IMR-90 (cell line): ENCODE results near the gene TEAD1. TPM values are rescaled to one million over a fixed set of nuclear protein-coding genes. Genes with fewer than 3 reads are reported as not detected.

Source experiments
- ATAC-seq: fragments of 200-7000 bp; cut with Tn5 transposase; 2 replicates; pipeline ENCODE4 v1.9.1; 2020; ENCODE audit warnings: low read depth, mild to moderate bottlenecking, moderate library complexity
- BruUV-seq: library from RNA; stranded (reverse); fragments of 400-500 nt; replicated peaks from 2 replicates; lab custom pipeline; 2021; lab: Mats Ljungman, UMichigan
- CTCF ChIA-PET: fragments of 300-600 bp; formaldehyde crosslinking; extraction: SDS; loops from one replicate; lab custom pipeline; 2021; ENCODE audit warnings: antibody characterized with exemption; lab: Yijun Ruan, JAX
- POLR2A ChIA-PET: fragments of 300-600 bp; sonication (Branson Sonifier 250); formaldehyde crosslinking; loops from one replicate; lab custom pipeline; 2022; ENCODE audit warnings: antibody characterized with exemption; ENCODE audit not compliant: unreplicated experiment; lab: Charles Lee
- DNase-seq: peaks from one replicate; pipeline ENCODE4 v3.0.0; 2013
- H2AFZ ChIP-seq: replicated peaks from 2 replicates; pipeline ENCODE3; 2013; ENCODE audit warnings: low read length, mild to moderate bottlenecking; ENCODE audit not compliant: poor library complexity
- H2AK5ac ChIP-seq: 2 replicates; pipeline ENCODE4 v1.6.1; 2013; ENCODE audit warnings: low read depth, low read length, inconsistent platforms
- H2AK9ac ChIP-seq: replicated peaks from 2 replicates; pipeline ENCODE3; 2013; ENCODE audit warnings: mild to moderate bottlenecking, low read depth, low read length, moderate library complexity; ENCODE audit not compliant: poor library complexity
- H2BK120ac ChIP-seq: 2 replicates; pipeline ENCODE4 v1.6.1; 2013; ENCODE audit warnings: low read depth, low read length, inconsistent platforms
- H2BK15ac ChIP-seq: 3 replicates; pipeline ENCODE4 v1.6.1; 2013; ENCODE audit warnings: low read depth, low read length, inconsistent platforms
- H2BK20ac ChIP-seq: 2 replicates; pipeline ENCODE4 v1.6.1; 2013; ENCODE audit warnings: low read depth, mild to moderate bottlenecking, inconsistent platforms, low read length, moderate library complexity
- H2BK5ac ChIP-seq: 2 replicates; pipeline ENCODE4 v1.6.1; 2013; ENCODE audit warnings: mild to moderate bottlenecking, low read depth, low read length, inconsistent platforms; ENCODE audit not compliant: poor library complexity, severe bottlenecking
- H3K14ac ChIP-seq: replicated peaks from 2 replicates; pipeline ENCODE4 v1.6.1; 2013; ENCODE audit warnings: low read depth, low read length, inconsistent platforms
- H3K18ac ChIP-seq: 2 replicates; pipeline ENCODE4 v1.6.1; 2013; ENCODE audit warnings: low read depth, low read length, control low read depth
- H3K23ac ChIP-seq: 2 replicates; pipeline ENCODE4 v1.6.1; 2013; ENCODE audit warnings: low read depth, low read length, inconsistent platforms
- H3K27ac ChIP-seq: 2 replicates; pipeline ENCODE4 v1.5.1; 2013; ENCODE audit warnings: mild to moderate bottlenecking, control low read depth, low read length; ENCODE audit not compliant: insufficient read depth
- H3K27me3 ChIP-seq: 2 replicates; pipeline ENCODE4 v1.6.1; 2013; ENCODE audit warnings: low read length; ENCODE audit not compliant: control insufficient read depth, insufficient read depth
- H3K36me3 ChIP-seq: 2 replicates; pipeline ENCODE4 v1.6.1; 2013; ENCODE audit warnings: low read length, mixed read lengths; ENCODE audit not compliant: control insufficient read depth, insufficient read depth
- H3K4ac ChIP-seq: 2 replicates; pipeline ENCODE4 v1.6.1; 2013; ENCODE audit warnings: low read depth, low read length, inconsistent platforms
- H3K4me1 ChIP-seq: 2 replicates; pipeline ENCODE4 v1.6.1; 2013; ENCODE audit warnings: low read length, mixed read lengths; ENCODE audit not compliant: control insufficient read depth, insufficient read depth
- H3K4me2 ChIP-seq: 2 replicates; pipeline ENCODE4 v1.6.1; 2013; ENCODE audit warnings: low read depth, mild to moderate bottlenecking, control low read depth, low read length, moderate library complexity
- H3K4me3 ChIP-seq: 2 replicates; pipeline ENCODE4 v1.5.1; 2013; ENCODE audit warnings: low read depth, mild to moderate bottlenecking, control low read depth, low read length, moderate library complexity; ENCODE audit not compliant: insufficient read depth
- H3K56ac ChIP-seq: 2 replicates; pipeline ENCODE4 v1.6.1; 2013; ENCODE audit warnings: low read length, inconsistent platforms; ENCODE audit not compliant: insufficient read depth; ENCODE audit errors: extremely low read depth
- H3K79me1 ChIP-seq, 2 experiments: 2 replicates each; pipeline ENCODE4 v1.6.1; 2013; ENCODE audit warnings: low read length in 2 of 2, inconsistent platforms in 1 of 2, low read depth in 1 of 2
- H3K9ac ChIP-seq: 2 replicates; pipeline ENCODE4 v1.6.1; 2013; ENCODE audit warnings: low read depth, low read length, control low read depth
- H3K9me1 ChIP-seq: 2 replicates; pipeline ENCODE4 v1.6.1; 2013; ENCODE audit warnings: low read length, inconsistent platforms; ENCODE audit not compliant: insufficient read depth
- H3K9me3 ChIP-seq: 2 replicates; pipeline ENCODE4 v1.6.1; 2013; ENCODE audit warnings: low read length; ENCODE audit not compliant: control insufficient read depth, insufficient read depth
- H4K20me1 ChIP-seq: 2 replicates; pipeline ENCODE4 v1.6.1; 2013; ENCODE audit warnings: low read length, inconsistent platforms; ENCODE audit not compliant: insufficient read depth
- H4K5ac ChIP-seq: 2 replicates; pipeline ENCODE4 v1.6.1; 2013; ENCODE audit warnings: mild to moderate bottlenecking, low read depth, low read length, control low read depth
- H4K8ac ChIP-seq, 2 experiments: 2 replicates each; pipeline ENCODE4 v1.6.1; 2013; ENCODE audit warnings: low read depth in 2 of 2, low read length in 2 of 2, control low read depth in 1 of 2, inconsistent platforms in 1 of 2
- H4K91ac ChIP-seq: 2 replicates; pipeline ENCODE4 v1.6.1; 2013; ENCODE audit warnings: low read depth, low read length, inconsistent platforms; ENCODE audit not compliant: insufficient read depth
- BHLHE40 ChIP-seq: fragments of 150-350 bp; IDR thresholded peaks from 2 replicates; pipeline ENCODE4 v1.6.1; 2016; ENCODE audit warnings: mild to moderate bottlenecking, low read depth, low read length
- CEBPB ChIP-seq: IDR thresholded peaks from 2 replicates; pipeline ENCODE4 v1.6.1; 2012; ENCODE audit warnings: low read depth, low read length, improper control_type of control experiment
- CHD1 ChIP-seq: IDR thresholded peaks from 2 replicates; pipeline ENCODE4 v1.6.1; 2012; ENCODE audit warnings: low read depth, low read length, improper control_type of control experiment
- CTCF ChIP-seq: conservative IDR thresholded peaks from 2 replicates; pipeline ENCODE4 v1.5.1; 2012; ENCODE audit warnings: mild to moderate bottlenecking, low read depth, low read length, improper control_type of control experiment
- ELK1 ChIP-seq: fragments of 150-350 bp; IDR thresholded peaks from 2 replicates; pipeline ENCODE4 v1.6.1; 2016; ENCODE audit warnings: low read depth, mild to moderate bottlenecking, low read length, moderate library complexity, borderline replicate concordance
- FOS ChIP-seq: fragments of 150-350 bp; IDR thresholded peaks from 2 replicates; pipeline ENCODE4 v1.6.1; 2016; ENCODE audit warnings: low read depth, low read length
- MAFK ChIP-seq: IDR thresholded peaks from 2 replicates; pipeline ENCODE4 v1.6.1; 2012; ENCODE audit warnings: low read depth, low read length, improper control_type of control experiment
- MAZ ChIP-seq: IDR thresholded peaks from 2 replicates; pipeline ENCODE4 v1.6.1; 2012; ENCODE audit warnings: low read depth, mild to moderate bottlenecking, low read length, improper control_type of control experiment, moderate library complexity, borderline replicate concordance
- MXI1 ChIP-seq: IDR thresholded peaks from 2 replicates; pipeline ENCODE4 v1.6.1; 2012; ENCODE audit warnings: low read depth, mild to moderate bottlenecking, low read length, moderate library complexity, borderline replicate concordance
- NFE2L2 ChIP-seq: fragments of 150-350 bp; IDR thresholded peaks from 2 replicates; pipeline ENCODE4 v1.6.1; 2016; ENCODE audit warnings: low read depth, mild to moderate bottlenecking, low read length
- POLR2A ChIP-seq: IDR thresholded peaks from 2 replicates; pipeline ENCODE4 v1.6.1; 2012; ENCODE audit warnings: mild to moderate bottlenecking, low read depth, low read length
- RAD21 ChIP-seq: IDR thresholded peaks from 2 replicates; pipeline ENCODE4 v1.6.1; 2012; ENCODE audit warnings: low read length, improper control_type of control experiment
- RCOR1 ChIP-seq: IDR thresholded peaks from 2 replicates; pipeline ENCODE4 v1.6.1; 2012; ENCODE audit warnings: mild to moderate bottlenecking, low read length, improper control_type of control experiment; ENCODE audit not compliant: insufficient replicate concordance
- RFX5 ChIP-seq: IDR thresholded peaks from 2 replicates; pipeline ENCODE4 v1.8.0; 2012; ENCODE audit warnings: low read depth, mild to moderate bottlenecking, low read length, moderate library complexity
- SMC3 ChIP-seq: fragments of 150-350 bp; IDR thresholded peaks from 2 replicates; pipeline ENCODE4 v1.6.1; 2016; ENCODE audit warnings: low read depth, mild to moderate bottlenecking, antibody characterized with exemption, low read length, moderate library complexity
- USF2 ChIP-seq: fragments of 150-350 bp; IDR thresholded peaks from 2 replicates; pipeline ENCODE4 v1.6.1; 2017; ENCODE audit warnings: mild to moderate bottlenecking, antibody characterized with exemption, low read length, low read depth
- WGBS, 2 experiments: methylation state at CpG; one replicate each; pipeline versions ENCODE4 v1.1.5 to v1.1.7; 2013; ENCODE audit warnings: missing lambda C conversion rate in 2 of 2; ENCODE audit not compliant: insufficient read length in 1 of 2; ENCODE audit errors: extremely low coverage in 2 of 2; 5-methylcytosine and 5-hydroxymethylcytosine counted together
- dilution Hi-C: fragments of 300-500 bp; cut with HindIII; formaldehyde crosslinking; loops from one replicate; pipeline ENCODE4 v1.14.3; 2018; ENCODE audit warnings: low sequenced_read_pairs; ENCODE audit not compliant: unreplicated experiment
- in situ Hi-C: fragments of 300-500 bp; cut with MboI; formaldehyde crosslinking; loops from 3 replicates; pipeline ENCODE4 v1.14.3; 2019; ENCODE audit warnings: low sequenced_read_pairs, inconsistent platforms, mixed read lengths
- intact Hi-C: fragments of 100-400 bp; cut with micrococcal nuclease; formaldehyde crosslinking; loops from 2 replicates; pipeline ENCODE4 v1.10.0; 2022
- polyA plus RNA-seq, 3 experiments: library from polyadenylated mRNA; depleted of rRNA; stranded (reverse); fragments of >200 nt; gene quantifications; 2 replicates each; pipeline ENCODE4 v1.2.3, GENCODE V29; 2012; ENCODE audit warnings: low replicate concordance in 1 of 3
- total RNA-seq: library from RNA; depleted of rRNA; stranded (reverse); fragments of >200 nt; gene quantifications from 2 replicates; pipeline ENCODE4 v1.2.3, GENCODE V29; 2012

Gene TEAD1
- total and polyA plus RNA-seq, 2 of the 4 experiments (the other 2 are of a cell fraction): 51.8 to 69.2 TPM

- H2AK5ac ChIP-seq: no peak overlapping the region
- no peak overlapping the region for H3K56ac ChIP-seq
- no peak overlapping the region for H2BK5ac ChIP-seq
- dilution Hi-C loops: no loop called here
- no peak overlapping the region for H4K8ac ChIP-seq
- CTCF ChIA-PET: no interaction called here
- no peak overlapping the region for H2AFZ ChIP-seq
- H3K4me3 ChIP-seq: no peak overlapping the region
- H3K27me3 ChIP-seq: peaks cover 40% of the 10 kb centered on the region
- no peak overlapping the region for H3K18ac ChIP-seq
- H3K4ac ChIP-seq: no peak overlapping the region
- no peak overlapping the region for H3K23ac ChIP-seq
- no peak overlapping the region for H2BK20ac ChIP-seq
- ATAC-seq (no peak), DNase-seq (no peak)
- H4K91ac ChIP-seq: no peak overlapping the region
- H3K27ac ChIP-seq: no peak overlapping the region
- no peak overlapping the region for H3K4me2 ChIP-seq
- H2BK120ac ChIP-seq: no peak overlapping the region
- WGBS, 2 experiments: no CpG with 5 or more reads among the region's 1 CpG
- H3K4me1 ChIP-seq: no peaks in the 10 kb centered on the region
- POLR2A ChIA-PET: no interaction called here
- no peak overlapping the region for H3K14ac ChIP-seq
- no peaks in the 10 kb centered on the region for H3K79me1 ChIP-seq
- 0 out of 2 replicates have a peak, but pooled peaks cover 2% of the 10 kb centered on the region for H3K9me3 ChIP-seq
- H4K20me1 ChIP-seq: no peaks in the 10 kb centered on the region
- no peak overlapping the region for H2AK9ac ChIP-seq
- no peak overlapping the region for H4K5ac ChIP-seq
- no peak for TF ChIP-seq RAD21
- TF ChIP-seq SMC3: no peak
- no peak for TF ChIP-seq RFX5
- TF ChIP-seq POLR2A: no peak
- TF ChIP-seq CEBPB: no peak
- no peak for TF ChIP-seq NFE2L2
- no peak for TF ChIP-seq USF2
- no peak for TF ChIP-seq BHLHE40
- TF ChIP-seq RCOR1: no peak
- no peak for TF ChIP-seq CTCF
- no peak for TF ChIP-seq MAZ
- no peak for TF ChIP-seq MAFK
- no peak for TF ChIP-seq FOS
- no peak for TF ChIP-seq MXI1
- TF ChIP-seq CHD1: no peak
- TF ChIP-seq ELK1: no peak
- H3K9ac ChIP-seq: no peak overlapping the region
- no peaks in the 10 kb centered on the region for H3K36me3 ChIP-seq
- intact Hi-C loops: no loop called here
- no TSS peak for BruUV-seq
- H2BK15ac ChIP-seq: no peak overlapping the region
- no peaks in the 10 kb centered on the region for H3K9me1 ChIP-seq
- in situ Hi-C loops: no loop called here
Measured at GRCh38 chr11:12990162-12990480, 315.9 kb downstream of the TEAD1 start.
